ENCODE results near the gene TOMM40.
A peak's percentile ranks its signal among the peaks of the same experiment; 100 is the strongest.
"Not testable (repeated sequence)": the region's sequence is repeated elsewhere in the genome, so short reads cannot be mapped to it uniquely, and the experiment has no call there.

TOMM40 gene

DNA sequence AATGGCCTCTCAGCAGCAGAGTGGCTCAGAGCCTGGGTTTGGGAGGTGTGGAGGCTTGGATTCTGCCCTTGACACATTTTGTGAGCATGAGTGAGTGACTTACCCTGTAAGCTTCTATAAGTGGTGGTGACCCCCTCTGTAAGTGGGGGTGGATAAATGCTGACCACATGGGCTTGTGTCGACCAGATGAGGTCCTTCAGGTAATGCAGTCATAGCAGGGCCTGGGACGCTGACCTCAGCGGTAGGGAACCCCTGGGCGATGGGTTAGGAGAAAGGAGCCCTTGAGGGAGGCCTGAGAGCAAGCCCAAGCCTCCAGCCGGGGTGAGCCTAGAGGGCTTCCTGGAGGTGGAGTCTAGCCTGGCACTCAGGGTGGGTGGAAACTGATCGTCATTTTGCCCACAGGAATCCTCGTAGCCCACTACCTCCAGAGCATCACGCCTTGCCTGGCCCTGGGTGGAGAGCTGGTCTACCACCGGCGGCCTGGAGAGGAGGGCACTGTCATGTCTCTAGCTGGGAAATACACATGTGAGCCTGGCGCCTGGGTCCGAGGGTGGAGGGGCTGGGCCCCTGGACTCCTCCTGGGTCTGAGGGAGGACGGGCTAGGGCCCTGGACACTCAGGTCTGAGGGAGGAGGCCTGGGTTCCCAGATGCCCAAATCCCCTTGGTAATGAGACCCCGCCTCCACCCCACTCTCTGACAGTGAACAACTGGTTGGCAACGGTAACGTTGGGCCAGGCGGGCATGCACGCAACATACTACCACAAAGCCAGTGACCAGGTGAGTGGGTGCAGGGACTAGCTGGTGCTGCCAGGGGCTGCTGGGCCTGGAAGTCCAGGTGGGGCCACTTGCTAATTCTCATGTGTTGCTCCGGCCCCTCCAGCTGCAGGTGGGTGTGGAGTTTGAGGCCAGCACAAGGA is 9.5 kb downstream of the TOMM40 start:
- no peak for DNase-seq

DNA sequence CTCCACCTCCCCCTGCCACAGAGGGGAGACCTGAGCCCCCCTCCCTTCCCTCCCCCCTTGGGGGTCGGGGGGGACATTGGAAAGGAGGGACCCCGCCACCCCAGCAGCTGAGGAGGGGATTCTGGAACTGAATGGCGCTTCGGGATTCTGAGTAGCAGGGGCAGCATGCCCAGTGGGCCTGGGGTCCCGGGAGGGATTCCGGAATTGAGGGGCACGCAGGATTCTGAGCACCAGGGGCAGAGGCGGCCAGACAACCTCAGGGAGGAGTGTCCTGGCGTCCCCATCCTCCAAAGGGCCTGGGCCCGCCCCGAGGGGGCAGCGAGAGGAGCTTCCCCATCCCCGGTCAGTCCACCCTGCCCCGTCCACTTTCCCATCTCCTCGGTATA is 12.2 kb downstream of the TOMM40 start:
- DNase-seq: no peak

DNA sequence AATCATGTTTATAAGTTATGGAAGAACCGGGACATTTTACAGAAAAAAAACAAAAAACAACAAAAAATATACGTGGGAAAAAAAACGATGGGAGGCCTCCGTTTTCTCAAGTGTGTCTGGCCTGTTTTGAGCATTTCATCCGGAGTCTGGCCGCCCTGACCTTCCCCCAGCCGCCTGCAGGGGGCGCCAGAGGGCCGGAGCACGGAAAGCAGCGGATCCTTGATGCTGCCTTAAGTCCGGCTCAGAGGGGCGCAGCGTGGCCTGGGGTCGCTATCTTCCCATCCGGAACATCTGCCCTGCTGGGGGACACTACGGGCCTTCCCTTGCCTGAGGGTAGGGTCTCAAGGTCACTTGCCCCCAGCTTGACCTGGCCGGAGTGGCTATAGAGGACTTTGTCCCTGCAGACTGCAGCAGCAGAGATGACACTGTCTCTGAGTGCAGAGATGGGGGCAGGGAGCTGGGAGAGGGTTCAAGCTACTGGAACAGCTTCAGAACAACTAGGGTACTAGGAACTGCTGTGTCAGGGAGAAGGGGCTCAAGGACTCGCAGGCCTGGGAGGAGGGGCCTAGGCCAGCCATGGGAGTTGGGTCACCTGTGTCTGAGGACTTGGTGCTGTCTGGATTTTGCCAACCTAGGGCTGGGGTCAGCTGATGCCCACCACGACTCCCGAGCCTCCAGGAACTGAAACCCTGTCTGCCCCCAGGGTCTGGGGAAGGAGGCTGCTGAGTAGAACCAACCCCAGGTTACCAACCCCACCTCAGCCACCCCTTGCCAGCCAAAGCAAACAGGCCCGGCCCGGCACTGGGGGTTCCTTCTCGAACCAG is 12.8 kb downstream of the TOMM40 start:
- no peak for DNase-seq

DNA sequence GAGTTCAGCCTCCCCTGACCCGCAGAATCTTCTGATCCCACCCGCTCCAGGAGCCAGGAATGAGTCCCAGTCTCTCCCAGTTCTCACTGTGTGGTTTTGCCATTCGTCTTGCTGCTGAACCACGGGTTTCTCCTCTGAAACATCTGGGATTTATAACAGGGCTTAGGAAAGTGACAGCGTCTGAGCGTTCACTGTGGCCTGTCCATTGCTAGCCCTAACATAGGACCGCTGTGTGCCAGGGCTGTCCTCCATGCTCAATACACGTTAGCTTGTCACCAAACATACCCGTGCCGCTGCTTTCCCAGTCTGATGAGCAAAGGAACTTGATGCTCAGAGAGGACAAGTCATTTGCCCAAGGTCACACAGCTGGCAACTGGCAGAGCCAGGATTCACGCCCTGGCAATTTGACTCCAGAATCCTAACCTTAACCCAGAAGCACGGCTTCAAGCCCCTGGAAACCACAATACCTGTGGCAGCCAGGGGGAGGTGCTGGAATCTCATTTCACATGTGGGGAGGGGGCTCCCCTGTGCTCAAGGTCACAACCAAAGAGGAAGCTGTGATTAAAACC is 13.5 kb downstream of the TOMM40 start:
- DNase-seq: no peak

DNA sequence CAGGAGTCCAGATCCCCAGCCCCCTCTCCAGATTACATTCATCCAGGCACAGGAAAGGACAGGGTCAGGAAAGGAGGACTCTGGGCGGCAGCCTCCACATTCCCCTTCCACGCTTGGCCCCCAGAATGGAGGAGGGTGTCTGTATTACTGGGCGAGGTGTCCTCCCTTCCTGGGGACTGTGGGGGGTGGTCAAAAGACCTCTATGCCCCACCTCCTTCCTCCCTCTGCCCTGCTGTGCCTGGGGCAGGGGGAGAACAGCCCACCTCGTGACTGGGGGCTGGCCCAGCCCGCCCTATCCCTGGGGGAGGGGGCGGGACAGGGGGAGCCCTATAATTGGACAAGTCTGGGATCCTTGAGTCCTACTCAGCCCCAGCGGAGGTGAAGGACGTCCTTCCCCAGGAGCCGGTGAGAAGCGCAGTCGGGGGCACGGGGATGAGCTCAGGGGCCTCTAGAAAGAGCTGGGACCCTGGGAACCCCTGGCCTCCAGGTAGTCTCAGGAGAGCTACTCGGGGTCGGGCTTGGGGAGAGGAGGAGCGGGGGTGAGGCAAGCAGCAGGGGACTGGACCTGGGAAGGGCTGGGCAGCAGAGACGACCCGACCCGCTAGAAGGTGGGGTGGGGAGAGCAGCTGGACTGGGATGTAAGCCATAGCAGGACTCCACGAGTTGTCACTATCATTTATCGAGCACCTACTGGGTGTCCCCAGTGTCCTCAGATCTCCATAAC is 14.5 kb downstream of the TOMM40 start, which contains the start of gene APOE:
Gene APOE (plus strand): TSS at position 360 of the 724 bp plus-strand sequence. CDS start 829 bp downstream, outside the sequence.
- no peak for DNase-seq

DNA sequence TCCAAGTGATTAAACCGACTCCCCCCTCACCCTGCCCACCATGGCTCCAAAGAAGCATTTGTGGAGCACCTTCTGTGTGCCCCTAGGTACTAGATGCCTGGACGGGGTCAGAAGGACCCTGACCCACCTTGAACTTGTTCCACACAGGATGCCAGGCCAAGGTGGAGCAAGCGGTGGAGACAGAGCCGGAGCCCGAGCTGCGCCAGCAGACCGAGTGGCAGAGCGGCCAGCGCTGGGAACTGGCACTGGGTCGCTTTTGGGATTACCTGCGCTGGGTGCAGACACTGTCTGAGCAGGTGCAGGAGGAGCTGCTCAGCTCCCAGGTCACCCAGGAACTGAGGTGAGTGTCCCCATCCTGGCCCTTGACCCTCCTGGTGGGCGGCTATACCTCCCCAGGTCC is 16.6 kb downstream of the TOMM40 start:
- no peak for DNase-seq

DNA sequence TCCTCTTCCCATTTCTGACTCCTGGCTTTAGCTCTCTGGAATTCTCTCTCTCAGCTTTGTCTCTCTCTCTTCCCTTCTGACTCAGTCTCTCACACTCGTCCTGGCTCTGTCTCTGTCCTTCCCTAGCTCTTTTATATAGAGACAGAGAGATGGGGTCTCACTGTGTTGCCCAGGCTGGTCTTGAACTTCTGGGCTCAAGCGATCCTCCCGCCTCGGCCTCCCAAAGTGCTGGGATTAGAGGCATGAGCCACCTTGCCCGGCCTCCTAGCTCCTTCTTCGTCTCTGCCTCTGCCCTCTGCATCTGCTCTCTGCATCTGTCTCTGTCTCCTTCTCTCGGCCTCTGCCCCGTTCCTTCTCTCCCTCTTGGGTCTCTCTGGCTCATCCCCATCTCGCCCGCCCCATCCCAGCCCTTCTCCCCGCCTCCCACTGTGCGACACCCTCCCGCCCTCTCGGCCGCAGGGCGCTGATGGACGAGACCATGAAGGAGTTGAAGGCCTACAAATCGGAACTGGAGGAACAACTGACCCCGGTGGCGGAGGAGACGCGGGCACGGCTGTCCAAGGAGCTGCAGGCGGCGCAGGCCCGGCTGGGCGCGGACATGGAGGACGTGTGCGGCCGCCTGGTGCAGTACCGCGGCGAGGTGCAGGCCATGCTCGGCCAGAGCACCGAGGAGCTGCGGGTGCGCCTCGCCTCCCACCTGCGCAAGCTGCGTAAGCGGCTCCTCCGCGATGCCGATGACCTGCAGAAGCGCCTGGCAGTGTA is 17.2 kb downstream of the TOMM40 start:
- no peak for DNase-seq

DNA sequence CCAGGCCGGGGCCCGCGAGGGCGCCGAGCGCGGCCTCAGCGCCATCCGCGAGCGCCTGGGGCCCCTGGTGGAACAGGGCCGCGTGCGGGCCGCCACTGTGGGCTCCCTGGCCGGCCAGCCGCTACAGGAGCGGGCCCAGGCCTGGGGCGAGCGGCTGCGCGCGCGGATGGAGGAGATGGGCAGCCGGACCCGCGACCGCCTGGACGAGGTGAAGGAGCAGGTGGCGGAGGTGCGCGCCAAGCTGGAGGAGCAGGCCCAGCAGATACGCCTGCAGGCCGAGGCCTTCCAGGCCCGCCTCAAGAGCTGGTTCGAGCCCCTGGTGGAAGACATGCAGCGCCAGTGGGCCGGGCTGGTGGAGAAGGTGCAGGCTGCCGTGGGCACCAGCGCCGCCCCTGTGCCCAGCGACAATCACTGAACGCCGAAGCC is 17.8 kb downstream of the TOMM40 start:
- no peak for DNase-seq

DNA sequence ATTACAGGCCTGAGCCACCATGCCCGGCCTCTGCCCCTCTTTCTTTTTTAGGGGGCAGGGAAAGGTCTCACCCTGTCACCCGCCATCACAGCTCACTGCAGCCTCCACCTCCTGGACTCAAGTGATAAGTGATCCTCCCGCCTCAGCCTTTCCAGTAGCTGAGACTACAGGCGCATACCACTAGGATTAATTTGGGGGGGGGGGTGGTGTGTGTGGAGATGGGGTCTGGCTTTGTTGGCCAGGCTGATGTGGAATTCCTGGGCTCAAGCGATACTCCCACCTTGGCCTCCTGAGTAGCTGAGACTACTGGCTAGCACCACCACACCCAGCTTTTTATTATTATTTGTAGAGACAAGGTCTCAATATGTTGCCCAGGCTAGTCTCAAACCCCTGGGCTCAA is 18.7 kb downstream of the TOMM40 start:
- no peak for DNase-seq

DNA sequence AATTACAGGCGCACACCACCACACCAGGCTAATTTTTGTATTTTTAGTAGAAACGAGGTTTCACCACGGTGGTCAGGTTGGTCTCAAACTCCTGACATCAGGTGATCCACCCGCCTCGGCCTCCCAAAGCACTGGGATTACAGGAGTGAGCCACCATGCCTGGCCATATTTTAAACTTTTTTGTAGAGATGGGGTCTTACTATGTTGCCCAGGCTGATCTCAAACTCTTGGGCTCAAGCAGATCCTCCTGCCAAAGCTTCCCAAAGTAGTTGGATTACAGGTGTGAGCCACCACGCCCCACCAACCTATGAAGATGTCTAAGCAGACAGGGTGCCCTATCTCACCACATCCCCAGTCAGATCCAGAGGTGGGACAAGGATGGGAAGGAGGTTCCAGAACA is 20.8 kb downstream of the TOMM40 start:
- DNase-seq: not testable (repeated sequence)

DNA sequence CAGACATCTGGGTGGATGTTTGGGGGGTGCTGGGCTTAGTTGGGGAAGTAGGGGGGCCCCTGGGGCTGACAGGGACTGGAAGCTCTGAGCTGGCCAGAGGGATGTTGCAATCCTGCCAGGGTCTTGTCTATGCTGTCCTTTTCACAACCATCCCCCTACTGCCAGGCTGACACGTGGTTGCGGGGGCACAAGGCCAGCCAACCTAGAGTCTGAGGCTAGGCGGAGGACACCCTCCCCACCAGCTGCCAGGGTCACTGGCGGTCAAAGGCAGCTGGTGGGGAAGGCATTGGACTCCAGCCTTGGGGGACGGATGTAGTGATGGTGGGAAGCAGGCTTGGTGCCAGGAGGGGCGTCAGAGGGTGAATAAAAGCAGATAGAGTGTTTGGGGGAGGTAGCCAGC is 21.8 kb downstream of the TOMM40 start:
- DNase-seq: no peak

DNA sequence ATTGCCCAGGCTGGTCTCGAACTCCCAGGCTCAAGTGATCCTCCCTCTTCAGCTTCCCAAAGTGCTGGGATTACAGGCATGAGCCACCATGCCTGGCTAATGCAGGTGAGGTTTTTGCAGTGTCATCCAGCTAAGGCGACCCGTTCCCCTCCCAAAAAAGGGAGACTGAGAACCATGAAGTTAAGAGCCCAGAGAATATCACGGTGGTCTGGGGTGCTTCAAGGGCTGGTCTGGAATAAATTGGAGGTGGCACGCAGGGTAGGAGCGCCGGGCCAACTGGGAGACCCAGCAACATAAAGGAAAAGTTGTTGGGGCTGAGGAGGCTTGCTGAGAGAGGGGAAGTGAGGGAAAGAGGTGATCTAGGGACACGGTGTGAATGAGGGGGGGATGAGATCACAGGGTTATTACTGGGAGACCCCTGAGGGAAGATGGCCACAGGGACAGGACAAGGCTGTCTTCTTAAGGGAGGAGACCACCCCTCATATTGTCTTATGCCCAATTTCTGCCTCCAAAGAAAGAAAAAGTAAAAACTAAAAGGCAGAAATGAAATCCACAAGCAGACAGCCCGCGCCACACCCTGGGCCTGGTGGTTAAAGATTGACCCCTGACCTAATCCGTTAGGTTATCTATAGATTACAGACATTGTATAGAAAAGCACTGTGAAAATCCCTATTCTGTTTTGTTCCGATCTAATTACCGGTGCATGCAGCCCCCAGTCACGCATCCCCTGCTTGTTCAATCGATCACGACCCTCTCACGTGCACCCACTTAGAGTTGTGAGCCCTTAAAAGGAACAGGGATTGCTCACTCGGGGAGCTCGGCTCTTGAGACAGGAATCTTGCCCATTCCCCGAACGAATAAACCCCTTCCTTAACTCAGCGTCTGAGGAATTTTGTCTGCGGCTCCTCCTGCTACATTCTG is 22.7 kb downstream of the TOMM40 start:
- DNase-seq: not testable (repeated sequence)

DNA sequence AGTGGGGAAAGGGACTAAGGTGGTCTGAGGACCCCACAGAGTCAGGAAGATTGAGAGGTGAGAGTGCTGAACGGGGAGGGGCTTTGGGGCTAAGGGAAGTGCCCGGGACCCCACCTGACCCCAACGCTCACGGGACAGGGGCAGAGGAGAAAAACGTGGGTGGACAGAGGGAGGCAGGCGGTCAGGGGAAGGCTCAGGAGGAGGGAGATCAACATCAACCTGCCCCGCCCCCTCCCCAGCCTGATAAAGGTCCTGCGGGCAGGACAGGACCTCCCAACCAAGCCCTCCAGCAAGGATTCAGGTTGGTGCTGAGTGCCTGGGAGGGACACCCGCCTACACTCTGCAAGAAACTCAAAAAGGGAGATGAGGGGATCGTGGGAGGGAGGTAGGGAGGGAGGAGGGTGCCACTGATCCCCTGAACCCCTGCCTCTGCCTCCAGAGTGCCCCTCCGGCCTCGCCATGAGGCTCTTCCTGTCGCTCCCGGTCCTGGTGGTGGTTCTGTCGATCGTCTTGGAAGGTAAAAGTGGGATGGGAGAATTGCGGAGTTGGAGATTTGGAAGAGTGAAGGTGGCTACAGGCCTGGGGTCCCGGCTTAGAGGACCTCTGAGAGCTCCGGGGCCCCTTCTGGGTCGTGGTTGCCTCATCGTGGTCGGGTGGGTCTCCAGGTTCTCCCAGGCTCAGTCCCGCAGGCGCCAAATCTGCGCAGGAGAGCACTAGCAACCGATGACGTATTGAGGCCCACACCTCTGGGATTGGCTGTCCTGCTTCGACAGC is 23.6 kb downstream of the TOMM40 start, which contains the start of gene APOC1:
Gene APOC1 (plus strand): TSS at position 176 of the 774 bp plus-strand sequence. CDS start 284 bp downstream, at position 460.
- DNase-seq: peak; percentile 68

DNA sequence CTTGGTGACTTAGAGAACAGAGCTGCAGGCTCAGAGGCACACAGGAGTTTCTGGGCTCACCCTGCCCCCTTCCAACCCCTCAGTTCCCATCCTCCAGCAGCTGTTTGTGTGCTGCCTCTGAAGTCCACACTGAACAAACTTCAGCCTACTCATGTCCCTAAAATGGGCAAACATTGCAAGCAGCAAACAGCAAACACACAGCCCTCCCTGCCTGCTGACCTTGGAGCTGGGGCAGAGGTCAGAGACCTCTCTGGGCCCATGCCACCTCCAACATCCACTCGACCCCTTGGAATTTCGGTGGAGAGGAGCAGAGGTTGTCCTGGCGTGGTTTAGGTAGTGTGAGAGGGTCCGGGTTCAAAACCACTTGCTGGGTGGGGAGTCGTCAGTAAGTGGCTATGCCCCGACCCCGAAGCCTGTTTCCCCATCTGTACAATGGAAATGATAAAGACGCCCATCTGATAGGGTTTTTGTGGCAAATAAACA is 33.2 kb downstream of the TOMM40 start:
- DNase-seq: no peak

DNA sequence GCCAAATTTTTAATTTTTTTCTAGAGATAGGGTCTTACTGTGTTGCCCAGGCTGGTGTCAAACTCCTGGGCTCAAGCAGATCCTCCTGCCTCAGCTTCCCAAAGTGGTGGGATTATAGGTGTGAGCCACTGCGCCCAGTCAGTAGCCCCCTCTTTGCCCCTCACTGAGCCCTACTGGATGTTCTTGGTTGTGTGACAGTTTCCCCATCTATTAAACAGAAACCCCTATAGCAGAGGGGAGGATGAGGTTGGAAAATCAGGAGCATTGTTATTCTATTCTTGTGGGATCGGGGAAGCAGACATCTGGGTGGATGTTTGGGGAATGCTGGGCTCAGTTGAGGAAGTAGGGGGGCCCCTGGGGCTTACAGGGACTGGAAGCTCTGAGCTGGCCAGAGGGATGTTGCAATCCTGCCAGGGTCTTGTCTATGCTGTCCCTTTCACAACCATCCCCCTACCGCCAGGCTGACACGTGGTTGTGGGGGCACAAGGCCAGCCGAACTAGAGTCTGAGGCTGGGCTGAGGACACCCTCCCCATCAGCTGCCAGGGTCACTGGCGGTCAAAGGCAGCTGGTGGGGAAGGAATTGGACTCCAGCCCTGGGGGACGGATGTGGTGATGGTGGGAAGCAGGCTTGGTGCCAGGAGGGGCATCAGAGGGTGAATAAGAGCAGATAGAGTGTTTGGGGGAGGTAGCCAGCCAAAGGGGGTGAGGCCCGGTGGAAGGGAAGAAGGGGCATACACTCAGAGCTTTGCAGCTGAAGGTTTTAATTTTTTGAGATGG is 34.2 kb downstream of the TOMM40 start:
- no peak for DNase-seq

DNA sequence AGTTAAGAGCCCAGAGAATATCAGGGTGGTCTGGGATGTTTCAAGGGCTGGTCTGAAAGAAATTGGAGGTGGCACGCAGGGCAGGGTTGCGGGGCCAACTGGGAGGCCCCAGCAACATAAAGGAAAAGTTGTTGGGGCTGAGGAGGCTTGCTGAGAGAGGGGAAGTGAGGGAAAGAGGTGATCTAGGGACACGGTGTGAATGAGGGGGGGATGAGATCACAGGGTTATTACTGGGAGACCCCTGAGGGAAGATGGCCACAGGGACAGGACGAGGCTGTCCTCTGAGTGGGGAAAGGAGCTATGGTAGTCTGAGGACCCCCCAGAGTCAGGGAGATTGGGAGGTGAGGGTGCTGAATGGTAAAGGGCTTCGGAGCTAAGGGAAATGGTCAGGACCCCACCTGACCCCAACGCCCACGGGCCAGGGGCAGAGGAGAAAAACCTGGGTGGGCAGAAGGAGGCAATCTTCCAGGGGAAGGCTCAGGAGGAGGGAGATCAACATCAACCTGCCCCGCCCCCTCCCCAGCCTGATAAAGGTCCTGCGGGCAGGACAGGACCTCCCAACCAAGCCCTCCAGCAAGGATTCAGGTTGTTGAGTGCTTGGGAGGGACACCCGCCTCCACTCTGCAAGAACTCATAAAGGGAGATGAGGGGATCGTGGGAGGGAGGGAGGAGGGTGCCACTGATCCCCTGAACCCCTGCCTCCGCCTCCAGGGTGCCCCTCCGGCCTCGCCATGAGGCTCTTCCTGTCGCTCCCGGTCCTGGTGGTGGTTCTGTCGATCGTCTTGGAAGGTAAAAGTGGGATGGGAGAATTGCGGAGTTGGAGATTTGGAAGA is 35.4 kb downstream of the TOMM40 start:
- DNase-seq: not testable (repeated sequence)

DNA sequence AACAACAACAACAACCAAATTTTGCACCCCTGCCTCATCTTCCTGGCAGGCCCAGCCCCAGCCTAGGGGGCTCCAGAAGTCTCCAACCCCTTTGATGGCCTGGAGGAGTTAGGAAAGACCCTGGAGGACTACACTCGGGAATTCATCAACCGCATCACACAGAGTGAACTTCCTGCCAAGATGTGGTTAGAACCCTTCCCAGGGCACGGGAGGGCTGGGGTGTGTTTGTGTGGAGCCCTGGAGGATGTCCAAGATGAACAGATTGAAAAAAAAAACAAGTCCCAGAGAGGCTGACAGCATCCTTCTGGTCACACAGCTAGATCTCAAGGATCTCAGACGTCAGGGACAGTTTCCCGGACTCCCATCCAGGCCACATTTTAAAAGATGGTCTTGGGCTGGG is 36.7 kb downstream of the TOMM40 start:
- no peak for DNase-seq

DNA sequence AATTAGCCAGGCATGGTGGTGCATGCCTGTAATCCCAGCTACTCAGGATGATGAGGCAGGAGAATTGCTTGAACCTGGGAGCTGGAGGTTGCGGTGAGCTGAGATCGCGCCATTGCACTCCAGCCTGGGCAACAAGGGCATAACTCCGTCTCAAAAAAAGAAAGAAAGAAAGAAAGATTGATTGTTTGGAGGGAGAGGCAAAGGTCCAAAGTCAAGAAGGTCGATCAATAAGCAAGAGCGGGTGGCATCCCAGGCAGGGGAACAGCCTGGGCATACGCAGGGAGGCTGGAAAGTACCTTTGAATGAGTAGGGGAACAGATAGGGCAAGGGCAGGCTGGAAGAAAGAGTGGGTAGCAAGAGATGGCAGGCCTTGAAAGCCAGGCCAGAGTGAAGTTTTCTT is 39.0 kb downstream of the TOMM40 start:
- DNase-seq: no peak
